Measurements from ENCODE around the gene SSRP1. TPM values are rescaled to one million over a fixed set of nuclear protein-coding genes. Genes with fewer than 3 reads are reported as not detected.

SSRP1 gene
- total and polyA plus RNA-seq, 9 of the 15 experiments (the other 6 are each of a cell fraction or from before 2014, with no cell fraction given): 91.1 to 416 (median 245) TPM

DNA sequence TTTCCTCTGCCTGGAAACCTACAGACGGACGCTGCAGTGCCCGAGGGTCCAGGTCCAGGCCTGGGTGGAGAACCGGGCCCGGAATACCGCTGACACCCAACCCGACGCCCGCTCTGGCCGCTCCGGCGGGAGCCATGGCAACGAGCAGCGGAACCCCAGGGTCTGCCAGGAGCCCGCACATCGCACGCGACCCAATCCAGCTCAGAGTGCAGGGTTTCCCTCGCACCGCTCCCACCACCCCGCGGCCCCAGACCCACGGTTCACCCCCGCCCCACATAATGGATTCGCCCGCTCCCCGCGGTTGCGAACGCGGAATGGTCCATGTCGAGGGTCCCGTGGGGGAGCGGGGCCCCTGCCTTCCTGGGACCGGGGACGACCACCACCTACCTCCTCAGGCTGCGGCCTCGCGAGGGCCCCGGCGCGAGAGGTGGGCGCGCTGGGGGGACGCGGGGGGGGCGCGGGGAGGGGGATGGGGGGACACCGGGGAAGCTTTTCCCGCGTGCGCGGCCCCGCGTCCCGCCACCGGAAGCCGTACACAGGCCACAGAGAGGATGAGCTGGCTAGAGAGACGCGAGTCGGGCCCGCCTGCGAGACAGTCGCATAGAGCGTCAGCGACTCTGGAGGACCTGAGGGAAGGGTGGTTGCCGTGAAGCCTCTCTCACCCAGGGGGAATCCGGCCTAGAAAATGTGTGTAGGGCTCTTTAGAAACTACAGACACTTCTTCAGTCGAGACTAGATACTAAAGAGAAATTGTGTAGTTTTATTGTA, at the start of gene SSRP1 (continued):
- TF ChIP-seq, protein P1, sequence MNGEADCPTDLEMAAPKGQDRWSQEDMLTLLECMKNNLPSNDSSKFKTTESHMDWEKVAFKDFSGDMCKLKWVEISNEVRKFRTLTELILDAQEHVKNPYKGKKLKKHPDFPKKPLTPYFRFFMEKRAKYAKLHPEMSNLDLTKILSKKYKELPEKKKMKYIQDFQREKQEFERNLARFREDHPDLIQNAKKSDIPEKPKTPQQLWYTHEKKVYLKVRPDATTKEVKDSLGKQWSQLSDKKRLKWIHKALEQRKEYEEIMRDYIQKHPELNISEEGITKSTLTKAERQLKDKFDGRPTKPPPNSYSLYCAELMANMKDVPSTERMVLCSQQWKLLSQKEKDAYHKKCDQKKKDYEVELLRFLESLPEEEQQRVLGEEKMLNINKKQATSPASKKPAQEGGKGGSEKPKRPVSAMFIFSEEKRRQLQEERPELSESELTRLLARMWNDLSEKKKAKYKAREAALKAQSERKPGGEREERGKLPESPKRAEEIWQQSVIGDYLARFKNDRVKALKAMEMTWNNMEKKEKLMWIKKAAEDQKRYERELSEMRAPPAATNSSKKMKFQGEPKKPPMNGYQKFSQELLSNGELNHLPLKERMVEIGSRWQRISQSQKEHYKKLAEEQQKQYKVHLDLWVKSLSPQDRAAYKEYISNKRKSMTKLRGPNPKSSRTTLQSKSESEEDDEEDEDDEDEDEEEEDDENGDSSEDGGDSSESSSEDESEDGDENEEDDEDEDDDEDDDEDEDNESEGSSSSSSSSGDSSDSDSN (IDR thresholded peaks at IDR 0.05; ENCODE audit: borderline replicate concordance in 1 of 2, low read depth in 2 of 2, low read length in 2 of 2): no peak
- TF ChIP-seq FOXP1 (CRISPR knock-in tag; IDR thresholded peaks at IDR 0.05) (0 out of 2 replicates have a peak, but pooled peaks have one; percentile 21), TEAD1 (CRISPR knock-in tag; IDR thresholded peaks at IDR 0.05) (no peak), KLF13 (tag; IDR thresholded peaks at IDR 0.05; ENCODE audit: borderline replicate concordance, low read depth) (no peak), SNRNP70 (optimal IDR thresholded peaks at IDR 0.05; ENCODE audit: low read depth, low read length) (no peak), NCOR1 (IDR thresholded peaks at IDR 0.05) (0 out of 2 replicates have a peak, but pooled peaks have one; percentile 39), SMAD1 (IDR thresholded peaks at IDR 0.05; ENCODE audit: low read depth, low read length, partially characterized antibody) (no peak), NR0B1 (IDR thresholded peaks at IDR 0.05; ENCODE audit: partially characterized antibody) (no peak), TARDBP (IDR thresholded peaks at IDR 0.05) (no peak), OTX1 (CRISPR knock-in tag; IDR thresholded peaks at IDR 0.05) (no peak), PHF20 (IDR thresholded peaks at IDR 0.05; ENCODE audit: partially characterized antibody) (peak; percentile 71), PHF21A (IDR thresholded peaks at IDR 0.05; ENCODE audit: borderline replicate concordance, low read depth) (0 out of 2 replicates have a peak, but pooled peaks have one; percentile 26), CBX3 (IDR thresholded peaks at IDR 0.05; ENCODE audit: borderline replicate concordance in 1 of 2, low read length in 2 of 2) (0 out of 3 replicates have a peak, but pooled peaks of 1 of the 2 experiments have one; percentile 24), TCF7L2 (IDR thresholded peaks at IDR 0.05; ENCODE audit: low read depth, low read length) (peak; percentile 79), ZNF41 (CRISPR knock-in tag; conservative IDR thresholded peaks at IDR 0.05) (no peak), PHB (CRISPR knock-in tag; IDR thresholded peaks at IDR 0.05) (no peak), ZNF644 (tag; IDR thresholded peaks at IDR 0.05; ENCODE audit: low read depth) (no peak), E4F1 (CRISPR knock-in tag; IDR thresholded peaks at IDR 0.05; ENCODE audit: borderline replicate concordance) (no peak), ZNF79 (CRISPR knock-in tag; IDR thresholded peaks at IDR 0.05; ENCODE audit: low read depth) (no peak), RB1 (IDR thresholded peaks at IDR 0.05; ENCODE audit: low read depth) (peak; percentile 93; the same call in 1 of the 2 replicates), HMGN3 (IDR thresholded peaks at IDR 0.05; ENCODE audit: borderline replicate concordance, extremely low read depth, insufficient read length, low read depth, low read length) (no peak), TAF7 (tag; IDR thresholded peaks at IDR 0.05) (no peak), DPF2 (IDR thresholded peaks at IDR 0.05) (0 out of 2 replicates have a peak, but pooled peaks have one; percentile 20)

Data from K562 (cell line).